Measurements from ENCODE around the gene MAVS. TPM values are rescaled to one million over a fixed set of nuclear protein-coding genes. Genes with fewer than 3 reads are reported as not detected.

MAVS gene
- total and polyA plus RNA-seq, 3 donors from 2014 or later, result 14.5 to 34.6 (median 28.5) TPM

DNA sequence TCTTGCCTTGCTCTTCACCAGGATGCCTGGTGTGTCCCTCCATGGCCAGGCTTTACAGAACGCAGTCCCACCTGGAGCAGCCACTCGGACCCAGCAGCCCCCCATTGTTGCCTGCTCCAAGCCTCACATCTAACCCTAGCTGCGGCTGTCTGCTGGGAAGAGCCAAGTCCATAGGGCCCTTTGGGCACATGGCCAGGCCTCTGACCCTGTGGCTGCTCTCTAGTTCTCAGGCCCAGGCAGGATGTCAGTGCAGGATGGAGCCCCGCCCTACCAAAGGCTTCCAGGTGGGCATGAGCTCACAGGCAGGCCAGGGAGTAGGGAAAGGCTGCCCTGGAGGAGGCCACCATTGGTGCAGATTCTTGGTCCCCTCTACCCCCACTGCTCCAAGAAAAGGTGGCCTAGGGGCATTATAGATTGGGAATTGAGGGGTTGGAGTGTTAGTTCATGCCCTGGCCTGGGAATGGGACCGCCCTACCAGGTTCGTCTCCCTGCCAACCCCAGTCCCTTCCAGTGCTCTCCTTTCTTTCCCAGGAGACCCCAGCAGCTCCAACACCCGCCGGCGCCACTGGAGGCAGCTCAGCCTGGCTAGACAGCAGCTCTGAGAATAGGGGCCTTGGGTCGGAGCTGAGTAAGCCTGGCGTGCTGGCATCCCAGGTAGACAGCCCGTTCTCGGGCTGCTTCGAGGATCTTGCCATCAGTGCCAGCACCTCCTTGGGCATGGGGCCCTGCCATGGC lies 18.7 kb downstream of the MAVS start:
- Histone ChIP-seq H3K27me3 (no peaks in the 10 kb centered on the region), H3K36me3 (ENCODE audit: low read depth, missing control alignments) (no peaks in the 10 kb centered on the region), H3K9me3 (no peaks in the 10 kb centered on the region), H3K4me1 (no peaks in the 10 kb centered on the region), H3K4me3 (no peak overlapping the region), H3K27ac (no peak overlapping the region)
- TF ChIP-seq POLR2A (IDR thresholded peaks at IDR 0.05) (no peak), CTCF (IDR thresholded peaks at IDR 0.05) (no peak)
- intact Hi-C loops (cut with DNase I; ENCODE audit: low total_unique reads), result no loop called here
- 87 to 94% methylated on average over 4 to 14 of the region's 14 CpGs for WGBS, 2 donors
- no peak for DNase-seq

DNA sequence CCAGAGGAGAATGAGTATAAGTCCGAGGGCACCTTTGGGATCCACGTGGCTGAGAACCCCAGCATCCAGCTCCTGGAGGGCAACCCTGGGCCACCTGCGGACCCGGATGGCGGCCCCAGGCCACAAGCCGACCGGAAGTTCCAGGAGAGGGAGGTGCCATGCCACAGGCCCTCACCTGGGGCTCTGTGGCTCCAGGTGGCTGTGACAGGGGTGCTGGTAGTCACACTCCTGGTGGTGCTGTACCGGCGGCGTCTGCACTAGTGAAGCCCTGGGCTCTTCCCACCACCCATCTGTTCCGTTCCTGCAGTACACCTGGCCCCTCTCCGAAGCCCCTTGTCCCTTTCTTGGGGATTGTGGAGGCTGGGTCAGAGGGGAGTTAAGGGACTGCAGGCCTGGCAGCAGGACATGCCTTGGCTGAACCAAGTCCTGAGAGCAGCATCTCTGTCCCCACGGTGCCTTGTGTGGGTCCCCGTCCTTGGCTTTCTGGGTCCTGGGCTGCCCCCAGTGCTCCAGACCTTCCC lies 19.3 kb downstream of the MAVS start:
- no peak overlapping the region for H3K4me3 ChIP-seq
- H3K36me3 ChIP-seq (ENCODE audit: low read depth, missing control alignments), result no peaks in the 10 kb centered on the region
- WGBS, 2 donors, result 85 to 98% methylated on average over 7 to 9 of the region's 14 CpGs
- no peaks in the 10 kb centered on the region for H3K27me3 ChIP-seq
- TF ChIP-seq CTCF (IDR thresholded peaks at IDR 0.05) (no peak), POLR2A (IDR thresholded peaks at IDR 0.05) (no peak)
- H3K9me3 ChIP-seq, result no peaks in the 10 kb centered on the region
- no peaks in the 10 kb centered on the region for H3K4me1 ChIP-seq
- intact Hi-C loops (cut with DNase I; ENCODE audit: low total_unique reads), result no loop called here
- no peak for DNase-seq
- H3K27ac ChIP-seq, result no peak overlapping the region

GRCh38 chr20:3866464-3866863 lies 19.8 kb downstream of the MAVS start:
- no peak for TF ChIP-seq POLR2A (IDR thresholded peaks at IDR 0.05)
- TF ChIP-seq CTCF (IDR thresholded peaks at IDR 0.05), result no peak
- Histone ChIP-seq H3K36me3 (ENCODE audit: low read depth, missing control alignments) (no peaks in the 10 kb centered on the region), H3K27ac (no peak overlapping the region), H3K4me1 (no peaks in the 10 kb centered on the region), H3K4me3 (no peak overlapping the region), H3K27me3 (no peaks in the 10 kb centered on the region), H3K9me3 (no peaks in the 10 kb centered on the region)
- intact Hi-C loops (cut with DNase I; ENCODE audit: low total_unique reads), result no loop called here
- 87 to 92% methylated on average over 2 to 3 of the region's 3 CpGs for WGBS, 2 donors
- no peak for DNase-seq

- intact Hi-C loops (cut with DNase I; ENCODE audit: low total_unique reads), result no loop called here
- 79 to 83% methylated on average over 2 of the region's 2 CpGs for WGBS, 2 donors
- no peaks in the 10 kb centered on the region for H3K9me3 ChIP-seq
- no peak overlapping the region for H3K27ac ChIP-seq
- no peaks in the 10 kb centered on the region for H3K36me3 ChIP-seq (ENCODE audit: low read depth, missing control alignments)
- no peaks in the 10 kb centered on the region for H3K27me3 ChIP-seq
- no peak for TF ChIP-seq CTCF (IDR thresholded peaks at IDR 0.05)
- TF ChIP-seq POLR2A (IDR thresholded peaks at IDR 0.05), result no peak
- DNase-seq, result no peak
- no peak overlapping the region for H3K4me3 ChIP-seq
- no peaks in the 10 kb centered on the region for H3K4me1 ChIP-seq
Observed at GRCh38 chr20:3867802-3868201, 21.2 kb downstream of the MAVS start.

Measured in testis (tissue), 3 donors.